Tibial nerve (tissue), 4 donors: ENCODE data around the gene NFE2L1.

Source experiments
- CTCF ChIP-seq, 5 experiments: fragments of 200-600 bp in 3 of 5; fragments of 450-650 bp in 2 of 5; sonication (generic) in 3 of 5; IDR thresholded peaks; one replicate each; pipeline ENCODE4 v1.5.1; 2016 to 2019; ENCODE audit warnings: antibody characterized with exemption in 5 of 5, mild to moderate bottlenecking in 3 of 5, moderate library complexity in 2 of 5
- EP300 ChIP-seq, 2 donors: sonication (generic); formaldehyde crosslinking; IDR thresholded peaks; one replicate each; pipeline ENCODE4 v1.6.1; 2017; ENCODE audit warnings: antibody characterized with exemption in 2 of 2, mild to moderate bottlenecking in 1 of 2
- POLR2A ChIP-seq, 2 donors: fragments of 450-650 bp; IDR thresholded peaks; one replicate each; pipeline ENCODE4 v1.6.1; 2017; ENCODE audit warnings: antibody characterized with exemption in 2 of 2, mild to moderate bottlenecking in 2 of 2, moderate library complexity in 2 of 2

- TF ChIP-seq CTCF (IDR thresholded peaks at IDR 0.05) (no peak), POLR2A (IDR thresholded peaks at IDR 0.05) (no peak), EP300 (IDR thresholded peaks at IDR 0.05) (no peak)
Observed at GRCh38 chr17:48057626-48058025, 9.5 kb downstream of the NFE2L1 start.
